CD4-positive, alpha-beta T cell treated with Interleukin-12 subunit alpha and Interleukin-12 subunit beta, for 1 hour (primary cell): Measurements from ENCODE around the gene RHOBTB1.
"Not testable (repeated sequence)": the region's sequence is repeated elsewhere in the genome, so short reads cannot be mapped to it uniquely, and the experiment has no call there.

Source experiments
- DNase-seq: peaks from one replicate; pipeline ENCODE4 v3.0.0-alpha.2; 2020

RHOBTB1 gene

GRCh38 chr10:60944058-60944909 lies at the start of gene RHOBTB1:
Gene RHOBTB1, minus strand, starts transcription at chr10:60944185. Its CDS starts 32,643 bp downstream, at chr10:60911542.
- DNase-seq: no peak

- no peak for DNase-seq
These were observed 48.7 kb upstream of the RHOBTB1 start for GRCh38 chr10:60992636-60993035.

DNA sequence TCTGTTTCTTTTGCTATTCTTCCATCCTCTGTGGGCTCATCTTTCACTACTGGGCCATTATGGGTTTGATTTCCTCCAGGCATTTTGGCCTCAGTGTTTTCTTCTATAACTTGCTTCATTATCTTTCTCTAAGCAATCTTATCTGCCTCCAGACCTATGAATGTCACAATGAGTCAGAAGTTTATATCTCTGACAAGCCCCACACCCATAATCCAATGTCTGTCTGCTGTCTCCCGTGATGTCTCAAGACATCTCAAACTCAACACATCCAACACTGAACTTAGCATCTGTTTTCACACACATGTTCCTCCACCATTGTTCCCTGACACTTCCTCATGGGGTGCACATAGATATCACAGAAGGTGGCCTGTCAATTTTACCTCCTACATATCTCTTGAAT lies 46.7 kb upstream of the RHOBTB1 start:
- DNase-seq: no peak

DNA sequence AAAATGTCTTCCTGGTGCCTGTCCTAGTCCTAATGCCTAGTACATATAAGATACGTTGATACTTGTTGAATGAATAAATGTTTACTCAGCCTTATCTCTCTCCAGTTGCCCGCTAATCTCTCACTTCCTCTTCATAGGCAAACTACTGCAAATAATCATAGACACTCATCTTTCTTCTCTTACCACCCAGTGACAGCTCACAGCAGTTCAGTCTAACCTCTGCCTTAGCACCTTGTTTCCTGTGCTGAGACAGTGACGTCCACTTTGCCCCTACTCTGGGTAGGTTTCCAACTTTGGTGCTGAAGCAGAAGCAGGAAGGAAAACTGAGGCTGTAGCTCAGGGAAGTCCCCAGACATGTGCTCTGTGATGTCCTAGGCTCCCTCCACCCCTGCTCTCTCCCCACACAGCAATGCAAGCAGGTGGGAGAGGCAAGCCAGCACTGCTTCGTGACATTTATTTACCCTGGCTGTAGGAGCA lies 45.5 kb upstream of the RHOBTB1 start:
- DNase-seq: no peak

DNA sequence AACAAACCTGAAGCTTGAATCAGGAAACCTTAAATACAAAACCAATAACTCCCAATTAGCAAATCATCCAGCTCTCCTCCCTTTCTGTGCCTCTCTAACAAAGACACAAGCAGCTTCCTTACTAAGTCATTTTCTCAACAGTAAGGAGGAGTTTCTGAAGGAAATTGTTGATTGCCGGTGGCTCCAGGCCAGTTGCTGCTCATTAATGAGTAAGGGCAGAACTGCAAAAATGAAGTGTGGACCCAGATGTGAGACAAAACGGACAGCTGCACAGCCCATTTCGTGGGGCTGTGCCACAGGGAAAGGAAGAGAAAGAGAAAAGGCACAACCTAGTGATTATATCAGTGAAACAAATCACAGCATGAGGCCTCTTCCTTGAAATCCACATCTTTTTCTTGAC lies 42.8 kb upstream of the RHOBTB1 start:
- no peak for DNase-seq

GRCh38 chr10:60985951-60986350 lies 42.0 kb upstream of the RHOBTB1 start:
- DNase-seq: no peak

- no peak for DNase-seq
These were observed 37.0 kb upstream of the RHOBTB1 start for GRCh38 chr10:60980997-60981396.

DNA sequence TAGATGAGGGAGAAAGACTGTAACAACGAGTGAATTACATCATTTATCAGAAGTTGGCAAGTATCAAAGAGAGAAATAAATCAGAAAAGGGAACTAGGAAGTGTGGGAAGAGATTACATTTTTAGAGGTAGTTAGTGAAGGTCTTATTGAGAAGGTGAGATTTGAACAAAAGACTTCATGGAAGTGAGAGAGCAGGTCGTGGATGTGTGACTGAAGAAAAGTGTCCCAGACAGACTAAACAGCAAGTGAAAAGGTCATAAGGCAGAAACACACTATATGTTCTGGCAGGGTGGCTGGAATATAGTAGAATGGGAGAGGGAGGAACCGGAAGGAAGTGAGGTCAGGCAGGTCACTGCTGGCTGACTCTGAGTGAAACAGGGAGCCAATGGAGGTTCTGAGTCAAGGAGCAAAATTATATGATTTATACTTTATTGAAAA lies 35.7 kb upstream of the RHOBTB1 start:
- DNase-seq: no peak

GRCh38 chr10:60978287-60979115 lies 34.5 kb upstream of the RHOBTB1 start:
- no peak for DNase-seq

- no peak for DNase-seq
These were observed 33.5 kb upstream of the RHOBTB1 start for GRCh38 chr10:60977161-60978122.

DNA sequence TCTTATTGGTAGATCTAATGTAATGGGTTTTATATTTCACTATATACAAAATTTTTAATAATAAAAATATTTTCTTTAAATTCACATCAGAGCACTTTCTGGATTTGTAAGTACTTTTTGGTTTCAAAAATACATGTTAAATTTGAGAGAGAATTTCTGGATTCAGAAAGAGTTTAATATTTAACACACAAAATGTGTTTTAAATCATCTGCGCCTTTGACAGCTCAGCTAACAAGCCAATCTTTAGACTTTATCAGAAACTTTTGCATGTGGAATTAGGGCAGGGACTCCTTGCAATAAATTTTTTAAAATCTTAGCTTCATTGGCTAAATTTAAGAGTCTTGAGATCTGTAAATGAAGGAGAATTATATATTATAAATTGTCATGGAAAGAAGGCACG lies 32.7 kb upstream of the RHOBTB1 start:
- DNase-seq: no peak

DNA sequence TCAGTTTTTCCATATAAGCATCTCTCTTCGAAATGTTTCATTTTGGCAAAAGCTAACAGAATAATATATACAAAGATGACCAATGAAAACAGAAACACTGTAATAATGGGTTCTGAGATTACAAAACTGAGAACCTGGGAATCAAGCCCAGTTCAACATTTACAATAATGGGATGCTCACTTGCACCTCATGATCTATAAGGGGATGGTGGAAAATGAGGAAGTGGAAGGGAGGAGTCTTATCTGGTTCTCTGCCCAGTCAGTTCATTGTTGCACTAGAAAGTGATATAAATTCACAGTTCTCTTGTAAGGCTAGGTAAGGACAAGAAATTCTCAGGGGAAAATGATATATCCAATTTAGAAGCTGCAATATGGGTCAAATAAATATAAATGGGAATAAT lies 31.7 kb upstream of the RHOBTB1 start:
- no peak for DNase-seq

DNA sequence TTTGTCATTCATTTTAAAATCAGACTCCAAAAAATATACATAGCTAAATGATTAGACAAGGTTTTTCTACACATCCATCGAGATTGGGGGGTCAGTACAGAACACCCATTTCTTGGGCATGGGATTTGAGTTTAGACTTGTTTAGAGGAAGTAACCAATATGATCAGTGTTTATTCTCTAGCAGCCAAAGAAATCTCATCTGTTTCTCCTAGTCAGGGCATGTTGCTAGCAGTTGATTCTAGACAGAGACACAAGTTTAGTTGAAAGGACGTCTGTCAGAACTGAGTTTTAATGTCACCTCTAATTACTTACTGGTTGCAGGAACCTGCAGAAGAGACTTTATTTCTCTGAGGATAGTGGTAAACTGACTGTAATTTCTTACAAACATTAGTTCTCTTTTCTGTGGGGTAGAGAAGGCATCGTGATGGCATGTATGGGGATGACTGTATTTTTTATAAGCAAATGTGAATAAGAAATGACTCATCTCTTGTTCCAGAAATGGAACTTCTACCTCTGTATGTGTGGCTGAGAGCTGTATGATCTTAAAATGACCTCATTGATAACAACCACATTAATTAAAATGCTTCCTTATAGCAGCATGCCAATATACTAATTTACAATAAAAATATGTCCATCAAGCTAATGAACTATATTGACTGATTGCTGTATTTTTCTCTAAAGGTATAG lies 30.6 kb upstream of the RHOBTB1 start:
- no peak for DNase-seq

GRCh38 chr10:60973086-60973485 lies 29.1 kb upstream of the RHOBTB1 start:
- no peak for DNase-seq

DNA sequence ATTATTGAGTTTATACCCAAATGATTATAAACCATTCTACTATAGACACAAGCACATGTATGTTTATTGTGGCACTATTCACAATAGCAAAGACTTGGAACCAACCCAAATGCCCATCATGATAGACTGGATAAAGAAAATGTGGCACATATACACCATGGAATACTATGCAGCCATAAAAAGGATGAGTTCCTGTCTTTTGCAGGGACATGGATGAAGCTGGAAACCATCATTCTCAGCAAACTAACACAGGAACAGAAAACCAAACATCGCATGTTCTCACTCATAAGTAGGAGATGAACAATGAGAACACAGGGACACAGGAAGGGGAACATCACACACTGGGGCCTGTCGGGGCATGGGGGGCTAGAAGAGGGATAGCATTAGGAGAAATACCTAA lies 28.2 kb upstream of the RHOBTB1 start:
- DNase-seq: not testable (repeated sequence)

DNA sequence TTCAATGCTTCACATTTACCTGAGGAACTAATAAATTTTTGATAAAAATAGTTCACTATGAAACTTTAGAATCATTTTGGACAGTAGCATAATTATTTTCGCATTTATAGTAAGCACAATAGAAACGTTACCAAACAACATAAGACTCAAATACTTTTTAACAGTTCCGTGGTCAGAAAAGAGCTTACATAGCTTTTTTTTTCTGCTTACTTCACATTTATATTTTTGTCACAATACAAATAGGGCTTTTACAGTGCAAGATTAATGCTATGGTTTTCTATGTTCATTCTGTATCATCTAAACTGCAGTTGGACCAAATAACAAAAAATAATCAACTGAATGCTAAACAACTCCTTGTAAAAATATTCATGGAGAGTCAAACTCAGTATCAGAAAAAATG lies 26.5 kb upstream of the RHOBTB1 start:
- DNase-seq: no peak

- DNase-seq: no peak
These were observed 24.5 kb upstream of the RHOBTB1 start for GRCh38 chr10:60968504-60968903.

GRCh38 chr10:60967854-60968484 lies 24.0 kb upstream of the RHOBTB1 start:
- no peak for DNase-seq

GRCh38 chr10:60967260-60967659 lies 23.3 kb upstream of the RHOBTB1 start:
- DNase-seq: no peak

DNA sequence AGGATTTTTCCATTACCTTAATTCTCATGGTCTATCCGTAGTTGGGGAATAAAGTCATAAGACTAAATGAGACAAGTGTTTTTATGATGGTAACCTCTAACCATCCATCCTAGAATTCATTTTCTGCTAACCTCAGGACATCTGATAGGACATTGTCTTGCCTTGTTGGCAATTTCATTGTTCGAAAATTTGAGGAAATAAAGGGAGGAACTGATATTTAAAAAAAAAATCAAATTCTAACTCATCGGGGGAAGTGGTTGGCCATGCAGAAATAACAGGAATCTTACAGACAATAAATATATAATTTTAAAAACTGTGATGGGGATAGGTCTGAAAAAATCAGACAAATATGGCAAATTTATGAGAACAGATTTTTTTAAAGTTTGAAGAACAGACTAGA lies 21.7 kb upstream of the RHOBTB1 start:
- no peak for DNase-seq
